DMS153 treated with DMSO at 0.1 percent for 48 hours (cell line): ENCODE measurements around the gene TTC23.
"Not testable (repeated sequence)": the region's sequence is repeated elsewhere in the genome, so short reads cannot be mapped to it uniquely, and the experiment has no call there.

ENCODE experiments used
- DNase-seq: peaks from one replicate; lab custom pipeline; 2025; ENCODE audit not compliant: unreplicated experiment; lab: John Stamatoyannopoulos, UW

Gene TTC23

GRCh38 chr15:99122831-99123712 lies 126.3 kb downstream of the TTC23 start:
- DNase-seq, result no peak

GRCh38 chr15:99121691-99122410 lies 127.5 kb downstream of the TTC23 start:
- no peak for DNase-seq

- DNase-seq, result no peak
Observed at GRCh38 chr15:99121207-99121606, 128.2 kb downstream of the TTC23 start.

GRCh38 chr15:99120050-99120777 lies 129.2 kb downstream of the TTC23 start:
- no peak for DNase-seq

GRCh38 chr15:99118801-99119546 lies 130.4 kb downstream of the TTC23 start:
- no peak for DNase-seq

GRCh38 chr15:99118258-99118632 lies 131.1 kb downstream of the TTC23 start:
- no peak for DNase-seq

- DNase-seq, result no peak
Observed at GRCh38 chr15:99117563-99118257, 131.7 kb downstream of the TTC23 start.

GRCh38 chr15:99117111-99117510 lies 132.3 kb downstream of the TTC23 start:
- no peak for DNase-seq

GRCh38 chr15:99115300-99116215 lies 133.8 kb downstream of the TTC23 start:
- no peak for DNase-seq

- no peak for DNase-seq
Observed at GRCh38 chr15:99114511-99115299, 134.7 kb downstream of the TTC23 start.

GRCh38 chr15:99113547-99114271 lies 135.7 kb downstream of the TTC23 start:
- no peak for DNase-seq

GRCh38 chr15:99111641-99112040 lies 137.7 kb downstream of the TTC23 start:
- not testable (repeated sequence) for DNase-seq

GRCh38 chr15:99110581-99111320 lies 138.6 kb downstream of the TTC23 start:
- DNase-seq, result no peak

- no peak for DNase-seq
Observed at GRCh38 chr15:99110093-99110492, 139.3 kb downstream of the TTC23 start.

- DNase-seq, result no peak
Observed at GRCh38 chr15:99109555-99110021, 139.8 kb downstream of the TTC23 start.

- DNase-seq, result no peak
Observed at GRCh38 chr15:99108993-99109392, 140.4 kb downstream of the TTC23 start.
